H9 (cell line): ENCODE measurements around the gene BPIFB2. TPM values are rescaled to one million over a fixed set of nuclear protein-coding genes. Genes with fewer than 3 reads are reported as not detected.

ENCODE experiments used
- DNase-seq: peaks from one replicate; pipeline ENCODE4 v3.0.0-alpha.2; 2017
- H2AFZ ChIP-seq: one replicate; pipeline ENCODE4 v1.6.1; 2013; ENCODE audit warnings: mild to moderate bottlenecking, low read length, control low read depth, moderate library complexity
- H2AK5ac ChIP-seq: 2 replicates; pipeline ENCODE4 v1.6.1; 2013; ENCODE audit warnings: low read length, control low read depth, mixed read lengths; ENCODE audit not compliant: insufficient read length
- H2BK120ac ChIP-seq: one replicate; pipeline ENCODE4 v1.6.1; 2013; ENCODE audit warnings: low read depth, mild to moderate bottlenecking, low read length, control low read depth, inconsistent platforms; ENCODE audit not compliant: poor library complexity, severe bottlenecking
- H2BK12ac ChIP-seq: 2 replicates; pipeline ENCODE4 v1.6.1; 2013; ENCODE audit warnings: low read length, control low read depth, mixed read lengths, low read depth; ENCODE audit not compliant: insufficient read length
- H2BK15ac ChIP-seq: 2 replicates; pipeline ENCODE4 v1.6.1; 2013; ENCODE audit warnings: low read depth, low read length, control low read depth
- H2BK20ac ChIP-seq: one replicate; pipeline ENCODE4 v1.6.1; 2013; ENCODE audit warnings: low read depth, mild to moderate bottlenecking, low read length, control low read depth, inconsistent platforms; ENCODE audit not compliant: poor library complexity, severe bottlenecking
- H2BK5ac ChIP-seq: 2 replicates; pipeline ENCODE4 v1.6.1; 2013; ENCODE audit warnings: low read length, control low read depth, mixed read lengths; ENCODE audit not compliant: insufficient read length
- H3K14ac ChIP-seq: 2 replicates; pipeline ENCODE4 v1.6.1; 2013; ENCODE audit warnings: low read length, control low read depth; ENCODE audit not compliant: insufficient read depth
- H3K18ac ChIP-seq: 2 replicates; pipeline ENCODE4 v1.6.1; 2013; ENCODE audit warnings: low read depth, mild to moderate bottlenecking, mixed read lengths, low read length, control low read depth; ENCODE audit not compliant: insufficient read length
- H3K23ac ChIP-seq: 2 replicates; pipeline ENCODE4 v1.6.1; 2013; ENCODE audit warnings: low read length, control low read depth, mixed read lengths, low read depth; ENCODE audit not compliant: insufficient read length
- H3K23me2 ChIP-seq: 2 replicates; pipeline ENCODE4 v1.6.1; 2013; ENCODE audit warnings: low read depth, mild to moderate bottlenecking, mixed read lengths, low read length, control low read depth; ENCODE audit not compliant: insufficient read length, poor library complexity, severe bottlenecking
- H3K27ac ChIP-seq: 2 replicates; pipeline ENCODE4 v1.5.1; 2013; ENCODE audit warnings: low read length, control low read depth, mixed read lengths, low read depth; ENCODE audit not compliant: insufficient read length
- H3K27me3 ChIP-seq: 2 replicates; pipeline ENCODE4 v1.6.1; 2013; ENCODE audit warnings: low read length, control low read depth, inconsistent platforms; ENCODE audit not compliant: insufficient read depth
- H3K4ac ChIP-seq: 2 replicates; pipeline ENCODE4 v1.6.1; 2013; ENCODE audit warnings: low read depth, mild to moderate bottlenecking, control low read depth, inconsistent platforms, low read length, moderate library complexity
- H3K4me1 ChIP-seq: 2 replicates; pipeline ENCODE4 v1.6.1; 2013; ENCODE audit warnings: low read length, control low read depth, inconsistent platforms; ENCODE audit not compliant: insufficient read depth
- H3K4me2 ChIP-seq: 2 replicates; pipeline ENCODE4 v1.6.1; 2013; ENCODE audit warnings: low read length, control low read depth, mixed read lengths; ENCODE audit not compliant: insufficient read length, insufficient read depth
- H3K56ac ChIP-seq: 2 replicates; pipeline ENCODE4 v1.6.1; 2013; ENCODE audit warnings: low read depth, mild to moderate bottlenecking, mixed read lengths, low read length, control low read depth; ENCODE audit not compliant: insufficient read length
- H3K79me1 ChIP-seq: 2 replicates; pipeline ENCODE4 v1.6.1; 2013; ENCODE audit warnings: low read depth, mild to moderate bottlenecking, moderate library complexity, low read length, control low read depth, inconsistent platforms; ENCODE audit not compliant: insufficient read depth, poor library complexity, severe bottlenecking
- H3K79me2 ChIP-seq: 2 replicates; pipeline ENCODE4 v1.6.1; 2013; ENCODE audit warnings: low read length, control low read depth, inconsistent platforms; ENCODE audit not compliant: insufficient read depth
- H3K9ac ChIP-seq: 2 replicates; pipeline ENCODE4 v1.6.1; 2013; ENCODE audit warnings: low read length, control low read depth, mixed read lengths; ENCODE audit not compliant: insufficient read length; ENCODE audit errors: extremely low read depth
- H3K9me3 ChIP-seq: one replicate; pipeline ENCODE4 v1.6.1; 2013; ENCODE audit warnings: low read depth, low read length, inconsistent platforms; ENCODE audit not compliant: control insufficient read depth
- H3T11ph ChIP-seq: one replicate; pipeline ENCODE4 v1.6.1; 2013; ENCODE audit warnings: mild to moderate bottlenecking, low read length, control low read depth, inconsistent platforms
- H4K20me1 ChIP-seq: one replicate; pipeline ENCODE4 v1.6.1; 2013; ENCODE audit not compliant: control insufficient read depth, insufficient read length, insufficient read depth
- H4K5ac ChIP-seq: 2 replicates; pipeline ENCODE4 v1.6.1; 2013; ENCODE audit warnings: low read depth, mild to moderate bottlenecking, mixed read lengths, low read length, control low read depth; ENCODE audit not compliant: insufficient read length
- H4K8ac ChIP-seq: replicated peaks from 2 replicates; pipeline ENCODE4 v1.6.1; 2013; ENCODE audit warnings: low read length, control low read depth, mixed read lengths, low read depth; ENCODE audit not compliant: insufficient read length
- H4K91ac ChIP-seq: 2 replicates; pipeline ENCODE4 v1.6.1; 2013; ENCODE audit warnings: low read depth, mild to moderate bottlenecking, moderate library complexity, mixed read lengths, low read length, control low read depth; ENCODE audit not compliant: insufficient read length
- H3K27ac Mint-ChIP-seq, 3 experiments: 2 replicates in 2 of 3; 3 replicates in 1 of 3; pipeline ENCODE4 v1.8.0; 2020 to 2021; ENCODE audit warnings: mixed read lengths in 3 of 3, mild to moderate bottlenecking in 1 of 3, moderate library complexity in 1 of 3
- H3K27me3 Mint-ChIP-seq: 2 replicates; pipeline ENCODE4 v1.8.0; 2021; ENCODE audit warnings: low read depth, mild to moderate bottlenecking, moderate library complexity, mixed read lengths
- H3K36me3 Mint-ChIP-seq, 3 experiments: 2 replicates in 2 of 3; 3 replicates in 1 of 3; pipeline ENCODE4 v1.8.0; 2020 to 2021; ENCODE audit warnings: low read depth in 3 of 3, mixed read lengths in 3 of 3; ENCODE audit not compliant: insufficient read depth in 1 of 3
- H3K4me1 Mint-ChIP-seq, 2 experiments: 2 replicates each; pipeline ENCODE4 v1.8.0; 2020; ENCODE audit warnings: mixed read lengths in 2 of 2
- H3K4me3 Mint-ChIP-seq, 2 experiments: 2 replicates in 1 of 2; 3 replicates in 1 of 2; pipeline ENCODE4 v1.8.0; 2020 to 2021; ENCODE audit warnings: mild to moderate bottlenecking in 2 of 2, mixed read lengths in 2 of 2, moderate library complexity in 1 of 2
- H3K9me3 Mint-ChIP-seq, 2 experiments: 2 replicates in 1 of 2; 3 replicates in 1 of 2; pipeline ENCODE4 v1.8.0; 2020; ENCODE audit warnings: mild to moderate bottlenecking in 2 of 2, mixed read lengths in 2 of 2, moderate library complexity in 1 of 2
- WGBS: extraction: QIAGEN DNeasy Blood & Tissue Kit; methylation state at CpG from one replicate; pipeline ENCODE4 v1.1.7; 2013; ENCODE audit warnings: missing lambda C conversion rate, low lambda C conversion rate, mixed read lengths; ENCODE audit not compliant: insufficient read length; ENCODE audit errors: extremely low coverage; 5-methylcytosine and 5-hydroxymethylcytosine counted together
- total RNA-seq: library from RNA; stranded (reverse); gene quantifications from 2 replicates; pipeline ENCODE4 v1.2.1, GENCODE V29; 2021
- TF ChIP-seq, protein P1 (sequence below): fragments of 200-600 bp; sonication (generic); conservative IDR thresholded peaks from 3 replicates; pipeline ENCODE4 v1.8.0; 2021; ENCODE audit warnings: antibody characterized with exemption, mild to moderate bottlenecking

Gene BPIFB2
- total RNA-seq, 1 experiment from 2014 or later = not detected

DNA sequence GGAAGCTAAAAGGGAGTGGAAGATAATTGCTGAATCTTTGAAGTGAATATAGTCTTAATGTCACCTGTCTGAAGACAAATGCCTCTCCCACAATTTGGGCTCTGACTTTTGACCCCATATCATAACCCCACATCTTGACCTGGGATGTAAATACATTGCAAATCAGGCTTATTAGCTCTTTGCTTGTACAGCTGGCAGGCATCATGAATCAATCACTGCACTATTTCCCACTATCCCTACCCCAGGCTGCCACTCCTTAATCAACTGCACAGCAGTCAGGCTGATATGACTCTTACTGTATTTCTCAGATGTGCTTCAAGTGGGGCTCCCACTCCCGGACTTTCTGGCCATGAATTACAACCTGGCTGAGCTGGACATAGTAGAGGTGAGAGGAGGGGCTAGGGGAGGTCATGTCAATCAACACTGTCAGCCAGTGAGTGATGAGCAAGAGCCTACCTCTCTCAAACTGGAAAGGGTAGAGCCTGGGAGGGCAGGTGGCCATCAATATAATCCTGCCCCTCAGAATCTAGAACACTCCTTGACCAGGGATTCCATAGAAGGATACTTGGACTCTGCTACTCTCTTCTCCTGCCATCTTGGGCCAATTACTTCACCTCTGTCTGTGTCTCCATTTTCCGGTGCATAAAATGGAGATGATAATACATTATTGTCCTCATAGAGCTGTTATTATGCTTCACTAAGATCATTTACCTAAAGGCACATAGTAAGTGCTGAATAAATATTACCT is 35.7 kb downstream of the BPIFB2 start:
- WGBS = no CpG with 5 or more reads among the region's 2 CpGs
- no peak overlapping the region for H3K23ac ChIP-seq
- no peaks in the 10 kb centered on the region for H3K27me3 ChIP-seq
- no peak overlapping the region for H4K8ac ChIP-seq
- no peak overlapping the region for H2BK15ac ChIP-seq
- no peak overlapping the region for H3K56ac ChIP-seq
- H4K91ac ChIP-seq = no peak overlapping the region
- no peaks in the 10 kb centered on the region for H4K20me1 ChIP-seq
- H2BK5ac ChIP-seq = no peak overlapping the region
- H2AFZ ChIP-seq = no peak overlapping the region
- H3K23me2 ChIP-seq = no peaks in the 10 kb centered on the region
- no peak overlapping the region for H3K27ac Mint-ChIP-seq
- no peak overlapping the region for H3K27ac ChIP-seq
- H3K18ac ChIP-seq = no peak overlapping the region
- no peaks in the 10 kb centered on the region for H3K79me2 ChIP-seq
- no peak overlapping the region for H3K4me2 ChIP-seq
- TF ChIP-seq, protein P1, sequence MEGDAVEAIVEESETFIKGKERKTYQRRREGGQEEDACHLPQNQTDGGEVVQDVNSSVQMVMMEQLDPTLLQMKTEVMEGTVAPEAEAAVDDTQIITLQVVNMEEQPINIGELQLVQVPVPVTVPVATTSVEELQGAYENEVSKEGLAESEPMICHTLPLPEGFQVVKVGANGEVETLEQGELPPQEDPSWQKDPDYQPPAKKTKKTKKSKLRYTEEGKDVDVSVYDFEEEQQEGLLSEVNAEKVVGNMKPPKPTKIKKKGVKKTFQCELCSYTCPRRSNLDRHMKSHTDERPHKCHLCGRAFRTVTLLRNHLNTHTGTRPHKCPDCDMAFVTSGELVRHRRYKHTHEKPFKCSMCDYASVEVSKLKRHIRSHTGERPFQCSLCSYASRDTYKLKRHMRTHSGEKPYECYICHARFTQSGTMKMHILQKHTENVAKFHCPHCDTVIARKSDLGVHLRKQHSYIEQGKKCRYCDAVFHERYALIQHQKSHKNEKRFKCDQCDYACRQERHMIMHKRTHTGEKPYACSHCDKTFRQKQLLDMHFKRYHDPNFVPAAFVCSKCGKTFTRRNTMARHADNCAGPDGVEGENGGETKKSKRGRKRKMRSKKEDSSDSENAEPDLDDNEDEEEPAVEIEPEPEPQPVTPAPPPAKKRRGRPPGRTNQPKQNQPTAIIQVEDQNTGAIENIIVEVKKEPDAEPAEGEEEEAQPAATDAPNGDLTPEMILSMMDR = no peak
- no peak overlapping the region for H4K5ac ChIP-seq
- DNase-seq = no peak
- H2BK20ac ChIP-seq = no peak overlapping the region
- peaks cover 24% of the 10 kb centered on the region for H3K27me3 Mint-ChIP-seq
- H3K4me1 Mint-ChIP-seq = no peaks in the 10 kb centered on the region; a peak in 1 of 4 replicates
- no peaks in the 10 kb centered on the region for H3K4me1 ChIP-seq
- peaks cover 5% of the 10 kb centered on the region for H3K9me3 ChIP-seq
- no peak overlapping the region for H3K4me3 Mint-ChIP-seq
- no peak overlapping the region for H3T11ph ChIP-seq
- no peak overlapping the region for H2BK120ac ChIP-seq
- no peak overlapping the region for H2AK5ac ChIP-seq
- no peak overlapping the region for H2BK12ac ChIP-seq
- H3K4ac ChIP-seq = no peak overlapping the region
- H3K14ac ChIP-seq = no peak overlapping the region
- H3K9me3 Mint-ChIP-seq = peaks cover 14 to 17% of the 10 kb centered on the region in 2 experiments
- H3K36me3 Mint-ChIP-seq = peaks cover 0 to 9% (median 9%) of the 10 kb centered on the region in 3 experiments; a peak in 4 of 7 replicates
- H3K79me1 ChIP-seq = no peaks in the 10 kb centered on the region
- H3K9ac ChIP-seq = no peak overlapping the region
